Astrocyte (in vitro differentiated cells and primary cell): ENCODE results near the gene NXPE3. TPM values are rescaled to one million over a fixed set of nuclear protein-coding genes. Genes with fewer than 3 reads are reported as not detected.

Source experiments
- DNase-seq: peaks from one replicate; pipeline ENCODE4 v3.0.0-alpha.2; 2010; ENCODE audit warnings: low read depth
- FAIRE-seq: peaks from 2 replicates; lab custom pipeline; 2011; peaks lifted over from hg19 to GRCh38; lab: Jason Lieb, UNC
- H2AFZ ChIP-seq: 2 replicates; pipeline ENCODE4 v1.6.0; 2012; ENCODE audit warnings: low read depth, low read length, inconsistent platforms
- H3K27ac ChIP-seq: 2 replicates; pipeline ENCODE4 v1.5.1; 2011; ENCODE audit warnings: low read depth, low read length, inconsistent platforms
- H3K27me3 ChIP-seq: 2 replicates; pipeline ENCODE4 v1.6.0; 2011; ENCODE audit warnings: low read length, inconsistent platforms; ENCODE audit not compliant: insufficient read depth
- H3K36me3 ChIP-seq: 2 replicates; pipeline ENCODE4 v1.5.1; 2011; ENCODE audit warnings: low read length, inconsistent platforms; ENCODE audit not compliant: insufficient read depth
- H3K4me1 ChIP-seq: 2 replicates; pipeline ENCODE4 v1.5.1; 2011; ENCODE audit warnings: low read length, inconsistent platforms; ENCODE audit not compliant: insufficient read depth
- H3K4me2 ChIP-seq: 2 replicates; pipeline ENCODE4 v1.6.0; 2012; ENCODE audit warnings: low read length, inconsistent platforms
- H3K4me3 ChIP-seq: 2 replicates; pipeline ENCODE4 v1.5.1; 2011; ENCODE audit warnings: low read depth, mild to moderate bottlenecking, low read length, inconsistent platforms; ENCODE audit not compliant: insufficient read depth
- H3K79me2 ChIP-seq: 2 replicates; pipeline ENCODE4 v1.6.0; 2012; ENCODE audit warnings: mild to moderate bottlenecking, low read length, inconsistent platforms; ENCODE audit not compliant: insufficient read depth
- H3K9ac ChIP-seq: 2 replicates; pipeline ENCODE4 v1.6.0; 2012; ENCODE audit warnings: mild to moderate bottlenecking, low read length, inconsistent platforms
- H3K9me3 ChIP-seq: 2 replicates; pipeline ENCODE4 v1.5.1; 2012; ENCODE audit warnings: low read depth, mild to moderate bottlenecking, low read length, inconsistent platforms; ENCODE audit not compliant: insufficient read depth
- H4K20me1 ChIP-seq: 2 replicates; pipeline ENCODE4 v1.6.0; 2012; ENCODE audit warnings: low read length, inconsistent platforms; ENCODE audit not compliant: insufficient read depth
- H3K27ac Mint-ChIP-seq: one replicate; pipeline ENCODE4 v1.8.0; 2021; ENCODE audit warnings: mild to moderate bottlenecking, mixed read lengths; ENCODE audit not compliant: unreplicated experiment
- H3K27me3 Mint-ChIP-seq: one replicate; pipeline ENCODE4 v1.8.0; 2021; ENCODE audit warnings: low read depth, mixed read lengths; ENCODE audit not compliant: unreplicated experiment
- H3K36me3 Mint-ChIP-seq: one replicate; pipeline ENCODE4 v1.8.0; 2021; ENCODE audit warnings: low read depth, mixed read lengths; ENCODE audit not compliant: unreplicated experiment
- H3K4me1 Mint-ChIP-seq: one replicate; pipeline ENCODE4 v1.8.0; 2021; ENCODE audit warnings: low read depth, mixed read lengths; ENCODE audit not compliant: unreplicated experiment
- H3K4me3 Mint-ChIP-seq: one replicate; pipeline ENCODE4 v1.8.0; 2021; ENCODE audit warnings: mild to moderate bottlenecking, moderate library complexity, mixed read lengths; ENCODE audit not compliant: unreplicated experiment
- H3K9me3 Mint-ChIP-seq: one replicate; pipeline ENCODE4 v1.8.0; 2021; ENCODE audit warnings: mild to moderate bottlenecking, mixed read lengths; ENCODE audit not compliant: unreplicated experiment
- EZH2 ChIP-seq: IDR thresholded peaks from 2 replicates; pipeline ENCODE4 v1.6.1; 2012; ENCODE audit warnings: mild to moderate bottlenecking, low read length, inconsistent platforms; ENCODE audit not compliant: insufficient read depth
- total RNA-seq: library from RNA; stranded (reverse); gene quantifications from 2 replicates; pipeline ENCODE4 v1.2.1, GENCODE V29; 2021
- TF ChIP-seq, protein P1 (sequence below): IDR thresholded peaks from 2 replicates; pipeline ENCODE4 v1.5.1; 2011; ENCODE audit warnings: low read depth, mild to moderate bottlenecking, inconsistent platforms, low read length, moderate library complexity; ENCODE audit not compliant: insufficient read depth

The NXPE3 gene
- total RNA-seq, 1 donor from 2014 or later: 46.4 TPM

DNA sequence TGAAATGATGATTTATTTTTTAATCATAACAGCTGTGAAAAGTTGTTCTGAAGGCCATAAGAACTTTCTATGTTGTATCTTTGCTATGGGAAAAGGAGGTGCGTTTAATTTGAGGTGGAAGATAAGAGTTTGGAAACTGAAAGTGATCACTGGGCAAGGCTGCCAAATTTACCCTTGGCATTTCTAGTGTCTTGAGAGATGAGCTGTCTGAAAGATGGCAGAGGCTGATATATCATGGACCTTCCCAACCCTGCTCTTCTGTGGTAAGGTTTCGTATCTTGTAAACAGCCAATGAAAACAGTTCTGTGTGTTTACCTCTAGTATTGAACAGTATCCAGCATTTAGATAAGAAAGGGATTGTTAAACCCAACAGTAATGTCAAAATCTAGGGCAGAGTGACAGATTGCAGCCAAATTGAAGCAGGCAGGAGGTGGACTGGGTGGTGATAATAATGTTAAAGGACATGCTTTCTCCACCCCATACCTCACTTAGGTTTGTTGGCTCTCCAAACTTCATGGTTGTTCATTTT lies 54.5 kb downstream of the NXPE3 start:
- H3K9ac ChIP-seq: no peak overlapping the region
- peaks cover 10% of the 10 kb centered on the region for H3K4me1 ChIP-seq
- H3K4me3 ChIP-seq: no peak overlapping the region
- Mint-ChIP-seq H3K36me3 (peaks cover 16% of the 10 kb centered on the region), H3K4me3 (no peak overlapping the region), H3K4me1 (peaks cover 20% of the 10 kb centered on the region), H3K27ac (no peak overlapping the region), H3K9me3 (peaks cover 1% of the 10 kb centered on the region), H3K27me3 (no peaks in the 10 kb centered on the region)
- H3K79me2 ChIP-seq: peaks cover 15% of the 10 kb centered on the region
- no peak overlapping the region for H2AFZ ChIP-seq
- no peak overlapping the region for H3K4me2 ChIP-seq
- H3K27me3 ChIP-seq: no peaks in the 10 kb centered on the region
- no peak overlapping the region for H3K27ac ChIP-seq
- FAIRE-seq (no peak), DNase-seq (no peak)
- no peaks in the 10 kb centered on the region for H3K36me3 ChIP-seq
- no peaks in the 10 kb centered on the region for H4K20me1 ChIP-seq
- no peaks in the 10 kb centered on the region for H3K9me3 ChIP-seq
- TF ChIP-seq EZH2: no peak
- TF ChIP-seq, protein P1, sequence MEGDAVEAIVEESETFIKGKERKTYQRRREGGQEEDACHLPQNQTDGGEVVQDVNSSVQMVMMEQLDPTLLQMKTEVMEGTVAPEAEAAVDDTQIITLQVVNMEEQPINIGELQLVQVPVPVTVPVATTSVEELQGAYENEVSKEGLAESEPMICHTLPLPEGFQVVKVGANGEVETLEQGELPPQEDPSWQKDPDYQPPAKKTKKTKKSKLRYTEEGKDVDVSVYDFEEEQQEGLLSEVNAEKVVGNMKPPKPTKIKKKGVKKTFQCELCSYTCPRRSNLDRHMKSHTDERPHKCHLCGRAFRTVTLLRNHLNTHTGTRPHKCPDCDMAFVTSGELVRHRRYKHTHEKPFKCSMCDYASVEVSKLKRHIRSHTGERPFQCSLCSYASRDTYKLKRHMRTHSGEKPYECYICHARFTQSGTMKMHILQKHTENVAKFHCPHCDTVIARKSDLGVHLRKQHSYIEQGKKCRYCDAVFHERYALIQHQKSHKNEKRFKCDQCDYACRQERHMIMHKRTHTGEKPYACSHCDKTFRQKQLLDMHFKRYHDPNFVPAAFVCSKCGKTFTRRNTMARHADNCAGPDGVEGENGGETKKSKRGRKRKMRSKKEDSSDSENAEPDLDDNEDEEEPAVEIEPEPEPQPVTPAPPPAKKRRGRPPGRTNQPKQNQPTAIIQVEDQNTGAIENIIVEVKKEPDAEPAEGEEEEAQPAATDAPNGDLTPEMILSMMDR: no peak

DNA sequence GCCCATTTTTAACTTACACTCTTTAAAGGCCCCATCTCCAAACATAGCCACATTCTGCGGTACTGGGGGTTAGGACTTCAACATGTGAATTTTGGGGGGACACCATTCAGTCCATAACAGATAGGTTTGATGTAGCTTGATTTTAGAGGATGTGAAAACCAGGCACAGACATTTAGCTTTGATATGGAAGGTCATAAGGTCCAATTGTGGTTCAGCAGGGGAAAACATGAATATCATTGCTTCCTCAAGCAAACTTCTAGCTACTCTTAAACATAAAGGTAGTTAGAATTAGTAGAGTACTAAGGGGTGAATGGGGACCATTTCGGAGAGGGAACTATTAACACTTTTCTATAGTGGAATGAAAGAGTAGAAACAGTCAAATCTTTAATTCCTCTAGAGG lies 56.7 kb downstream of the NXPE3 start:
- TF ChIP-seq, protein P1: no peak
- no peak for TF ChIP-seq EZH2
- no peaks in the 10 kb centered on the region for H3K9me3 ChIP-seq
- no peaks in the 10 kb centered on the region for H3K4me1 ChIP-seq
- H3K27ac ChIP-seq: no peak overlapping the region
- H4K20me1 ChIP-seq: no peaks in the 10 kb centered on the region
- FAIRE-seq (no peak), DNase-seq (no peak)
- no peaks in the 10 kb centered on the region for H3K79me2 ChIP-seq
- Mint-ChIP-seq H3K4me1 (peaks cover 6% of the 10 kb centered on the region), H3K4me3 (no peak overlapping the region), H3K9me3 (peaks cover 1% of the 10 kb centered on the region), H3K27ac (no peak overlapping the region), H3K36me3 (peaks cover 16% of the 10 kb centered on the region), H3K27me3 (no peaks in the 10 kb centered on the region)
- no peak overlapping the region for H3K9ac ChIP-seq
- no peaks in the 10 kb centered on the region for H3K27me3 ChIP-seq
- no peak overlapping the region for H3K4me2 ChIP-seq
- no peak overlapping the region for H2AFZ ChIP-seq
- no peak overlapping the region for H3K4me3 ChIP-seq
- no peaks in the 10 kb centered on the region for H3K36me3 ChIP-seq

DNA sequence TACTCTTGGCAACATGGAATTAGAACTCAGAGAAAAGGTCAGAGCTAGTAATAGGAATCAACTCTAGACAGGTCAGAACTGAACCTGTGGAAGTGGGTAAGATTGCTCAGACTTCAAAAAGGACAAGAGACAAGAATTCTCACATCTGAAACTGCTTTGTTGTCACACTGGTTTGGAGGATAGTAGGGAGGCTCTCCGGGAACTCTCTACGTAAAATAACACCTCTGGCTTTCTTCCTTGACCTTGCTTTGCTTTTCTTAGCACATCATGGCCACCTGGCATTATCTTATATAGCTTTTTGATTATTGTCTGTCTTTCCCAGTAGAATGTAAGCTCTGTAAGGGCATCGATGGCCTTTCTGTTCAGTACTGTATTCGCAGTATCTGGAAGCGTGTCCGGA lies 57.1 kb downstream of the NXPE3 start:
- Histone ChIP-seq H3K27ac (no peak overlapping the region), H3K36me3 (no peaks in the 10 kb centered on the region), H3K4me1 (no peaks in the 10 kb centered on the region), H3K9me3 (no peaks in the 10 kb centered on the region), H3K79me2 (no peaks in the 10 kb centered on the region), H3K4me3 (no peak overlapping the region), H3K9ac (no peak overlapping the region), H3K4me2 (no peak overlapping the region), H4K20me1 (no peaks in the 10 kb centered on the region), H2AFZ (no peak overlapping the region), H3K27me3 (no peaks in the 10 kb centered on the region)
- no peak for TF ChIP-seq EZH2
- TF ChIP-seq, protein P1: no peak
- Mint-ChIP-seq H3K27me3 (no peaks in the 10 kb centered on the region), H3K9me3 (peaks cover 1% of the 10 kb centered on the region), H3K27ac (no peak overlapping the region), H3K36me3 (peaks cover 16% of the 10 kb centered on the region), H3K4me3 (no peak overlapping the region), H3K4me1 (peaks cover 6% of the 10 kb centered on the region)
- no peak for DNase-seq
- FAIRE-seq: no peak
